SK-N-SH (cell line): ENCODE results near the gene PLA2G4C. TPM values are rescaled to one million over a fixed set of nuclear protein-coding genes. Genes with fewer than 3 reads are reported as not detected.

Source experiments
- CTCF ChIA-PET: fragments of 300-600, 350-600 bp; formaldehyde crosslinking; extraction: SDS; loops from one replicate; lab custom pipeline; 2021; lab: Yijun Ruan, JAX
- POLR2A ChIA-PET: fragments of 350-600 bp; sonication (Branson Sonifier 250); formaldehyde crosslinking; extraction: SDS; loops from one replicate; lab custom pipeline; 2020; ENCODE audit warnings: antibody characterized with exemption, inconsistent platforms; lab: Yijun Ruan, JAX
- DNase-seq: peaks from one replicate; pipeline ENCODE4 v3.0.0; 2012
- H2AFZ ChIP-seq: fragments of 200-600 bp; sonication (generic); 2 replicates; pipeline ENCODE4 v1.8.1; 2016; ENCODE audit warnings: antibody characterized with exemption, mild to moderate bottlenecking, low read depth
- H3F3A ChIP-seq: fragments of 200-600 bp; sonication (generic); replicated peaks from 2 replicates; pipeline ENCODE3; 2016; ENCODE audit warnings: antibody characterized with exemption, mild to moderate bottlenecking; ENCODE audit not compliant: insufficient read depth
- H3K27ac ChIP-seq, 2 experiments: fragments of 200-500 bp in 1 of 2; fragments of 200-600 bp in 1 of 2; sonication (Bioruptor generic) in 1 of 2; sonication (generic), shearing (Covaris generic) in 1 of 2; 2 replicates each; pipeline versions ENCODE4 v1.5.1 to v1.6.1; 2014 to 2016; ENCODE audit warnings: low read depth in 2 of 2, inconsistent platforms in 1 of 2, low read length in 1 of 2, mild to moderate bottlenecking in 1 of 2, mixed read lengths in 1 of 2
- H3K27me3 ChIP-seq: fragments of 200-600 bp; sonication (generic), shearing (Covaris generic); 2 replicates; pipeline ENCODE4 v1.6.1; 2016; ENCODE audit warnings: mixed run types; ENCODE audit not compliant: insufficient read depth
- H3K36me3 ChIP-seq, 2 experiments: fragments of 200-500 bp in 1 of 2; fragments of 200-600 bp in 1 of 2; sonication (Bioruptor generic) in 1 of 2; sonication (generic) in 1 of 2; replicated peaks in 1 of 2; 2 replicates each; pipeline versions ENCODE3 to v1.5.1; 2014 to 2016; ENCODE audit warnings: low read length in 1 of 2, mild to moderate bottlenecking in 1 of 2; ENCODE audit not compliant: insufficient read depth in 2 of 2, control insufficient read depth in 1 of 2
- H3K4me1 ChIP-seq, 2 experiments: fragments of 200-500 bp in 1 of 2; fragments of 200-600 bp in 1 of 2; sonication (Bioruptor generic) in 1 of 2; sonication (generic), shearing (Covaris generic) in 1 of 2; 2 replicates each; pipeline versions ENCODE4 v1.5.1 to v1.6.1; 2014 to 2016; ENCODE audit warnings: low read depth in 1 of 2, low read length in 1 of 2, mixed run types in 1 of 2; ENCODE audit not compliant: insufficient read depth in 2 of 2, control insufficient read depth in 1 of 2
- H3K4me2 ChIP-seq: fragments of 200-600 bp; sonication (generic), shearing (Covaris generic); 2 replicates; pipeline ENCODE4 v1.6.1; 2017; ENCODE audit warnings: mixed run types
- H3K4me3 ChIP-seq, 2 experiments: fragments of 200-500 bp in 1 of 2; fragments of 200-600 bp in 1 of 2; sonication (Bioruptor generic) in 1 of 2; sonication (generic), shearing (Covaris generic) in 1 of 2; 2 replicates each; pipeline versions ENCODE4 v1.5.1 to v1.8.1; 2014 to 2016; ENCODE audit warnings: low read depth in 2 of 2, inconsistent platforms in 1 of 2, low read length in 1 of 2, mild to moderate bottlenecking in 1 of 2, mixed read lengths in 1 of 2, moderate library complexity in 1 of 2
- H3K79me2 ChIP-seq: fragments of 200-600 bp; sonication (generic); 2 replicates; pipeline ENCODE4 v1.8.1; 2017; ENCODE audit warnings: mild to moderate bottlenecking; ENCODE audit not compliant: insufficient read depth
- H3K9ac ChIP-seq: fragments of 200-600 bp; sonication (generic); 2 replicates; pipeline ENCODE4 v1.6.1; 2017; ENCODE audit warnings: mixed run types
- H3K9me2 ChIP-seq: fragments of 200-600 bp; sonication (generic); 2 replicates; pipeline ENCODE4 v1.6.1; 2017; ENCODE audit warnings: mixed run types
- H3K9me3 ChIP-seq: fragments of 200-600 bp; sonication (generic); 2 replicates; pipeline ENCODE4 v1.6.1; 2017; ENCODE audit warnings: mixed run types, mild to moderate bottlenecking, moderate library complexity
- H4K20me1 ChIP-seq: fragments of 200-600 bp; sonication (generic); 2 replicates; pipeline ENCODE4 v1.6.1; 2017; ENCODE audit warnings: mild to moderate bottlenecking, mixed run types; ENCODE audit not compliant: insufficient read depth
- CHD2 ChIP-seq: fragments of 150-350 bp; IDR thresholded peaks from 2 replicates; pipeline ENCODE4 v1.6.1; 2018; ENCODE audit warnings: low read length; ENCODE audit not compliant: partially characterized antibody
- CTCF ChIP-seq: fragments of 200-600 bp; sonication (generic); IDR thresholded peaks from 2 replicates; pipeline ENCODE4 v1.6.1; 2017; ENCODE audit warnings: antibody characterized with exemption, mild to moderate bottlenecking, moderate library complexity
- EP300 ChIP-seq, 2 experiments: IDR thresholded peaks; 2 replicates each; pipeline versions ENCODE4 v1.4.0 to v1.6.1; 2012; ENCODE audit warnings: borderline replicate concordance in 1 of 2, low read depth in 1 of 2, low read length in 1 of 2
- EZH2phosphoT487 ChIP-seq: fragments of 200-600 bp; sonication (generic); IDR thresholded peaks from 2 replicates; pipeline ENCODE4 v1.6.1; 2017; ENCODE audit warnings: low read depth, mixed run types, mild to moderate bottlenecking, antibody characterized with exemption, moderate library complexity, borderline replicate concordance
- FOXM1 ChIP-seq: IDR thresholded peaks from 2 replicates; pipeline ENCODE4 v1.4.0; 2012; ENCODE audit warnings: low read depth, mild to moderate bottlenecking
- JUND ChIP-seq: IDR thresholded peaks from 2 replicates; pipeline ENCODE4 v1.4.0; 2012
- MXI1 ChIP-seq: IDR thresholded peaks from 2 replicates; pipeline ENCODE4 v1.6.1; 2012; ENCODE audit warnings: mild to moderate bottlenecking, low read depth, low read length, improper control_type of control experiment
- NFIC ChIP-seq: IDR thresholded peaks from 2 replicates; pipeline ENCODE4 v1.4.0; 2012; ENCODE audit warnings: borderline replicate concordance
- PBX3 ChIP-seq: IDR thresholded peaks from 2 replicates; pipeline ENCODE4; 2012
- RAD21 ChIP-seq: IDR thresholded peaks from 2 replicates; pipeline ENCODE4 v1.6.1; 2012; ENCODE audit warnings: mild to moderate bottlenecking, low read length
- RCOR1 ChIP-seq: fragments of 150-350 bp; IDR thresholded peaks from 2 replicates; pipeline ENCODE4 v1.6.1; 2017; ENCODE audit warnings: antibody characterized with exemption, low read length
- RFX5 ChIP-seq: IDR thresholded peaks from 2 replicates; pipeline ENCODE4 v1.6.1; 2012; ENCODE audit warnings: mild to moderate bottlenecking, improper control_type of control experiment, low read length
- RXRA ChIP-seq: IDR thresholded peaks from 2 replicates; pipeline ENCODE4 v1.4.0; 2012; ENCODE audit warnings: low read depth, mild to moderate bottlenecking, borderline replicate concordance
- TCF12 ChIP-seq: IDR thresholded peaks from 2 replicates; pipeline ENCODE4 v1.4.0; 2012
- TEAD4 ChIP-seq: IDR thresholded peaks from 2 replicates; pipeline ENCODE4 v1.4.0; 2012; ENCODE audit warnings: mild to moderate bottlenecking, borderline replicate concordance; ENCODE audit not compliant: insufficient read depth
- USF1 ChIP-seq: IDR thresholded peaks from 2 replicates; pipeline ENCODE4 v1.4.0; 2012; ENCODE audit warnings: low read depth, borderline replicate concordance
- YY1 ChIP-seq: IDR thresholded peaks from 2 replicates; pipeline ENCODE4 v1.4.0; 2012; ENCODE audit warnings: low read depth, mild to moderate bottlenecking
- WGBS: methylation state at CpG from one replicate; pipeline ENCODE4 v1.1.6; 2017; ENCODE audit warnings: low lambda C conversion rate; 5-methylcytosine and 5-hydroxymethylcytosine counted together
- polyA plus RNA-seq, 3 experiments: library from polyadenylated mRNA; depleted of rRNA; stranded (reverse); fragments of >200 nt; gene quantifications; 2 replicates each; pipeline ENCODE4 v1.2.3, GENCODE V29; 2012
- TF ChIP-seq, protein P1 (sequence below): IDR thresholded peaks from 2 replicates; pipeline ENCODE4 v1.4.0; 2012; ENCODE audit warnings: low read depth, borderline replicate concordance

PLA2G4C gene
- polyA plus RNA-seq, 1 of the 3 experiments (the other 2 are of a cell fraction) = 6.1 TPM

- H3K36me3 ChIP-seq = peaks cover 4 to 13% of the 10 kb centered on the region in 2 experiments
- no peaks in the 10 kb centered on the region for H3F3A ChIP-seq
- no peak overlapping the region for H2AFZ ChIP-seq
- TF ChIP-seq RXRA (no peak), MXI1 (no peak), PBX3 (peak; percentile 22; the same call in 1 of the 2 replicates), RCOR1 (no peak), EP300 (IDR thresholded peaks at IDR 0.05; ENCODE audit: borderline replicate concordance in 1 of 2, low read depth in 1 of 2, low read length in 1 of 2) (no peak), TCF12 (peak; percentile 40; the same call in 1 of the 2 replicates), CTCF (peak; percentile 27)
- 73% methylated on average over 12 of the region's 12 CpGs for WGBS
- ChIA-PET CTCF (interaction anchor here (0.8 to 3.2 kb wide), 5 partner anchors 14 to 161 kb away, joined by 3 to 32 read pairs (median 5); partner anchors contain the start of gene PLA2G4C), POLR2A (interaction anchor here (1.3 kb wide), 1 partner anchor 13 kb away, joined by 4 read pairs; the partner anchor contains the start of gene PLA2G4C)
- H3K4me3 ChIP-seq = no peak overlapping the region
- no peak overlapping the region for H3K9ac ChIP-seq
- H3K4me1 ChIP-seq = no peaks in the 10 kb centered on the region; a peak in 1 of 4 replicates
- H3K4me2 ChIP-seq = no peak overlapping the region
- H3K79me2 ChIP-seq = no peaks in the 10 kb centered on the region
- no peaks in the 10 kb centered on the region for H3K9me3 ChIP-seq
- no peak for DNase-seq
- H3K27ac ChIP-seq = peak overlapping the region in 1 of 2 experiments; percentile 20; a peak in 2 of 4 replicates
- H3K27me3 ChIP-seq = no peaks in the 10 kb centered on the region
- H3K9me2 ChIP-seq = no peaks in the 10 kb centered on the region
- no peaks in the 10 kb centered on the region for H4K20me1 ChIP-seq
Observed at GRCh38 chr19:48123907-48124651, 13.5 kb upstream of the PLA2G4C start.

GRCh38 chr19:48122421-48122820 is 11.8 kb upstream of the PLA2G4C start:
- POLR2A ChIA-PET = no interaction called here

More at GRCh38 chr19:48122421-48122820, 11.8 kb upstream of the PLA2G4C start:
- Histone ChIP-seq H3K9me3 (no peaks in the 10 kb centered on the region), H3K4me3 (no peak overlapping the region), H3K9ac (no peak overlapping the region), H3K4me2 (no peak overlapping the region), H3K27ac (no peak overlapping the region), H3K4me1 (no peaks in the 10 kb centered on the region; a peak in 1 of 4 replicates), H3K36me3 (peaks cover 3 to 13% of the 10 kb centered on the region in 2 experiments), H3F3A (no peaks in the 10 kb centered on the region), H4K20me1 (no peaks in the 10 kb centered on the region), H3K9me2 (no peaks in the 10 kb centered on the region), H3K79me2 (no peaks in the 10 kb centered on the region), H2AFZ (no peak overlapping the region), H3K27me3 (no peaks in the 10 kb centered on the region)
- no peak for DNase-seq
- CTCF ChIA-PET = interaction anchor here (2.6 to 3.2 kb wide), 2 partner anchors 13 to 30 kb away, joined by 8 to 32 read pairs; partner anchors contain the start of gene PLA2G4C
- WGBS = 96% methylated on average over 13 of the region's 14 CpGs
- no peak for TF ChIP-seq JUND
- no peak for TF ChIP-seq TEAD4
- TF ChIP-seq, protein P1, sequence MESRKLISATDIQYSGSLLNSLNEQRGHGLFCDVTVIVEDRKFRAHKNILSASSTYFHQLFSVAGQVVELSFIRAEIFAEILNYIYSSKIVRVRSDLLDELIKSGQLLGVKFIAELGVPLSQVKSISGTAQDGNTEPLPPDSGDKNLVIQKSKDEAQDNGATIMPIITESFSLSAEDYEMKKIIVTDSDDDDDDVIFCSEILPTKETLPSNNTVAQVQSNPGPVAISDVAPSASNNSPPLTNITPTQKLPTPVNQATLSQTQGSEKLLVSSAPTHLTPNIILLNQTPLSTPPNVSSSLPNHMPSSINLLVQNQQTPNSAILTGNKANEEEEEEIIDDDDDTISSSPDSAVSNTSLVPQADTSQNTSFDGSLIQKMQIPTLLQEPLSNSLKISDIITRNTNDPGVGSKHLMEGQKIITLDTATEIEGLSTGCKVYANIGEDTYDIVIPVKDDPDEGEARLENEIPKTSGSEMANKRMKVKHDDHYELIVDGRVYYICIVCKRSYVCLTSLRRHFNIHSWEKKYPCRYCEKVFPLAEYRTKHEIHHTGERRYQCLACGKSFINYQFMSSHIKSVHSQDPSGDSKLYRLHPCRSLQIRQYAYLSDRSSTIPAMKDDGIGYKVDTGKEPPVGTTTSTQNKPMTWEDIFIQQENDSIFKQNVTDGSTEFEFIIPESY = no peak
- no peak for TF ChIP-seq EZH2phosphoT487
- no peak for TF ChIP-seq MXI1
- no peak for TF ChIP-seq RAD21
- TF ChIP-seq YY1 = no peak
- no peak for TF ChIP-seq NFIC
- no peak for TF ChIP-seq CHD2
- TF ChIP-seq RFX5 = no peak
- TF ChIP-seq RCOR1 = no peak
- no peak for TF ChIP-seq FOXM1
- TF ChIP-seq USF1 = no peak
